MG63 (cell line): ENCODE measurements around the gene SEC31B. TPM values are rescaled to one million over a fixed set of nuclear protein-coding genes. Genes with fewer than 3 reads are reported as not detected.

Experiments
- DNase-seq: peaks from one replicate; pipeline ENCODE4 v3.0.0-alpha.2; 2020
- H3K27me3 ChIP-seq: fragments of 250-450 bp; sonication (Bioruptor Pico); 2 replicates; pipeline ENCODE4 v1.5.1; 2020; ENCODE audit warnings: mild to moderate bottlenecking, moderate library complexity
- H3K36me3 ChIP-seq: fragments of 250-450 bp; sonication (Bioruptor Pico); 2 replicates; pipeline ENCODE4 v1.5.1; 2020; ENCODE audit warnings: mild to moderate bottlenecking, moderate library complexity
- H3K4me3 ChIP-seq: fragments of 250-450 bp; sonication (Bioruptor Pico); 2 replicates; pipeline ENCODE4 v1.5.1; 2020; ENCODE audit warnings: mild to moderate bottlenecking, moderate library complexity
- H3K9me3 ChIP-seq: fragments of 250-450 bp; sonication (Bioruptor Pico); 2 replicates; pipeline ENCODE4 v1.5.1; 2020; ENCODE audit warnings: mild to moderate bottlenecking, moderate library complexity
- total RNA-seq: library from RNA; depleted of rRNA; stranded (reverse); fragments of >200 nt; shearing (Covaris generic); gene quantifications from 2 replicates; pipeline ENCODE4 v1.2.3, GENCODE V29; 2014; ENCODE audit warnings: low replicate concordance; rRNA removed

SEC31B gene
- total RNA-seq = 0.72 and 1.2 TPM in 2 replicates

- no peak for DNase-seq
- Histone ChIP-seq H3K9me3 (no peaks in the 10 kb centered on the region), H3K36me3 (peaks cover 6% of the 10 kb centered on the region), H3K4me3 (no peak within 1 kb of the TSS), H3K27me3 (no peaks in the 10 kb centered on the region)
Observed at GRCh38 chr10:100519311-100520051, at the start of gene SEC31B. Gene SEC31B, minus strand, starts transcription at chr10:100519861. Its CDS starts 2,909 bp downstream, at chr10:100516952.

DNA sequence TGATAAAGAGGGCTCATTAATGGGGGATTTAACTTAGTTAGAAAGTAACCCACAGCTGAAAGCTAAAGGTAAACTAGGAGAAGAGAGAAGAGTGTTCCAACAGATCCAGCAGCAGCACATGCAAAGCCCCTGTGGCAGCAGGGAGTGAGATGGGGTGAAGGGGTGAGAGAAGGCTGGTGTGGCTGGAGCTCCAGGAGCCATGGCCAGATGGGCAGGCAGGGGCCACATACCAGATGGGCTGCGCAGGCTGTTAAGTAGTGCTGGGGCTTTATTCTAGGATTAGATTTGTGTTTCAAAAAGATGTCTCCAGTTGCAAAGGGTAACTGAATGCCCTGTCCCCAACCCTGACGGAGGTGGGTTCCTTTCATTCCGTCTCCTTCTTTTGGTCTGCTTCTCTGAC is 49.3 kb upstream of the SEC31B start:
- Histone ChIP-seq H3K4me3 (no peak overlapping the region), H3K9me3 (no peaks in the 10 kb centered on the region), H3K27me3 (no peaks in the 10 kb centered on the region; the same call in 1 of the 2 replicates), H3K36me3 (no peaks in the 10 kb centered on the region)
- no peak for DNase-seq

- H3K27me3 ChIP-seq = no peaks in the 10 kb centered on the region; the same call in 1 of the 2 replicates
- no peak overlapping the region for H3K4me3 ChIP-seq
- DNase-seq = no peak
- H3K36me3 ChIP-seq = no peaks in the 10 kb centered on the region
- H3K9me3 ChIP-seq = no peaks in the 10 kb centered on the region
Observed at GRCh38 chr10:100567826-100568225, 48.2 kb upstream of the SEC31B start.

- H3K9me3 ChIP-seq = no peaks in the 10 kb centered on the region
- DNase-seq = peak; percentile 38
- no peak overlapping the region for H3K4me3 ChIP-seq
- no peaks in the 10 kb centered on the region; the same call in 1 of the 2 replicates for H3K27me3 ChIP-seq
- no peaks in the 10 kb centered on the region for H3K36me3 ChIP-seq
Observed at GRCh38 chr10:100567249-100567648, 47.6 kb upstream of the SEC31B start.

- H3K4me3 ChIP-seq = no peak overlapping the region
- no peaks in the 10 kb centered on the region; the same call in 1 of the 2 replicates for H3K27me3 ChIP-seq
- H3K9me3 ChIP-seq = no peaks in the 10 kb centered on the region
- DNase-seq = no peak
- H3K36me3 ChIP-seq = no peaks in the 10 kb centered on the region
Observed at GRCh38 chr10:100566561-100566960, 46.9 kb upstream of the SEC31B start.

DNA sequence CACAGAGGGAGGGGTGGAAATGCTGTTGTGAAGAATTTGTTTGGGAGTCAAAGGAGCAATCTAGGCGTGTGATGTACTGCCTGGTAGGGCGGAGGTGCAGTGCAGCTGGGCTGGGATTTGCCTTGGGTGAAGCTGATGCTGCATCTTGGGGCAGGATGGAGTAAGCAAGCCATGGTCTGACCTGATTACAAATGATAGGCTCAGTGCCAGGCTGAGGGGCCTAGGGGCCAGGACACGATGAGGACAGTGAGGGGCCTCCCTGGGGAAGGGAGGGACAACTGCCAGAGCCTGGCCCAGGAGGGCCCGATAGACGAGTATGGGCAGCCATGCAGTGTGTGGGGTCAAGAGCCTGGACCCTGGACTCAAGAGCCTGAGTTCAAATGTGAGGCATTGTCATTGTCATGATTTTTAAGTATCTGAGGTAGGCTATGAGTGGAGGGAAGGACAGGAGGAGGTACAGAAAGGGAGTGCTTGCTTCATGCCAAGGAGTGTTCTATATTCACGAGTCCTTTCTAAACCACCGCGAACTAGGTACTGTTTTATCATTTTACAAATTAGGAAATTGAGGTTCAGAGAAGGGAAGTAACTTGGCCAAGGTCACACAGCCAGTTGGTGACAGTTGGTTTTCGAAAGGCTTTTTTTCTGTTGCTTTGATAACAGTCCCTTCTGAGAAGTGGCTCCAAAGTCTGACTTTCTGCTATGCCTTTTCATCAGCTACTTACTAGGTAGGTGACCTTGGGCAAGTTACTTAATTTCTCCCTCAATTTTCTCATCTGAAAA is 45.7 kb upstream of the SEC31B start:
- H3K36me3 ChIP-seq = no peaks in the 10 kb centered on the region
- no peaks in the 10 kb centered on the region for H3K9me3 ChIP-seq
- no peak for DNase-seq
- H3K27me3 ChIP-seq = no peaks in the 10 kb centered on the region; the same call in 1 of the 2 replicates
- H3K4me3 ChIP-seq = no peak overlapping the region

DNA sequence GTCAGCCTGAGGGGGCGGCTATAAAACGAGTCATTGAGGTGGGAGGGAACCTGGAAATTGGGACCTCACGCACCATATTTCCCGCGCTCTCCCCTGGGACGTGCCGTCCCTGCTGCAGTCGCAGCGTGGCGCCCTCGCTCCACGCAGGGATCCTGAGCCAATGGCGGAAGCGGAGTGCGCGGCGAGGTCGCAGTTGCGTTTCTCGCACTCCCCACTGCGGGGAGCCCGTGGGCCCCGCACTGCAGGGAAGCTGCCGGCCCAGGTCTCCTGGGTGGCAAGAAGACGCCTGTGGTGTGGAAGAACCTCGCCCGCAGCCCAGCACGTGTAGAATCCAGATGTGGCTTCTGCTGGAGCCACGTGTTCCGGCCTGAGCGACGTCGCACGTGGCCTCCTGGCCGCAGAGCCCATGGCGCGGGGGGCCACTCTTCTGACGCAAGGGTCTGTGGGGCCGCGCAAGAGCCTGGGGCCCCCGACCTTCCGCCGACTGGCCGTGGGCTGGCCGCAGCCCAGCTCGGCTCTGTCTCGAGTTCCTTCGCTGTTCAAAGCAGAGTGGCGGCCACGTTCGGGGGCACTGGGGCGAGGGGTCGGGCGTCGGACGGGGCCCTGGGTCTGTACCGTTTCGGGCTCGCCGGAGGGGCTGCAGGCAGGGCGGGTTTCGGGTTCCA is 42.5 kb upstream of the SEC31B start:
- DNase-seq = no peak
- Histone ChIP-seq H3K4me3 (no peak overlapping the region), H3K9me3 (no peaks in the 10 kb centered on the region), H3K27me3 (no peaks in the 10 kb centered on the region), H3K36me3 (no peaks in the 10 kb centered on the region; the same call in 1 of the 2 replicates)

DNA sequence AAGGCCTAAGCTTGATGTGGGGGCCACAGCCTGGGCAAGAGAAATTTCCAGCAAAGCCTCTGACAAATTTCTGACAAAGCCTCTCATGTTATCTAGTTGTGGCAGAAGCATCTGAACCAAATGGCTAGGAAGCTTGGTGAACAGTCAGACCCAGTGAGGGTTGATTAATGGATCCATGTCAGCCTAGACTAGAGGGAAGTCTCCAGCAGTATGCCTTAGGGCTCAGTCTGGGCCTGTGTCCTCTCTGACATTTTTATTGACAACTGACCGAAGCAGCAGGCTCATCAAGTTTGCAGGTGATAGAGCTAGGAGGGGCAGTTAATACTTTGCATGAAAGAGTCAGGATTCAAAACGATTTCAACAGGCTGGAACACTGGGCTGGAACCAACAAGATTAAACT is 41.3 kb upstream of the SEC31B start:
- H3K4me3 ChIP-seq = no peak overlapping the region
- H3K9me3 ChIP-seq = no peaks in the 10 kb centered on the region
- DNase-seq = no peak
- no peaks in the 10 kb centered on the region; the same call in 1 of the 2 replicates for H3K36me3 ChIP-seq
- no peaks in the 10 kb centered on the region for H3K27me3 ChIP-seq

DNA sequence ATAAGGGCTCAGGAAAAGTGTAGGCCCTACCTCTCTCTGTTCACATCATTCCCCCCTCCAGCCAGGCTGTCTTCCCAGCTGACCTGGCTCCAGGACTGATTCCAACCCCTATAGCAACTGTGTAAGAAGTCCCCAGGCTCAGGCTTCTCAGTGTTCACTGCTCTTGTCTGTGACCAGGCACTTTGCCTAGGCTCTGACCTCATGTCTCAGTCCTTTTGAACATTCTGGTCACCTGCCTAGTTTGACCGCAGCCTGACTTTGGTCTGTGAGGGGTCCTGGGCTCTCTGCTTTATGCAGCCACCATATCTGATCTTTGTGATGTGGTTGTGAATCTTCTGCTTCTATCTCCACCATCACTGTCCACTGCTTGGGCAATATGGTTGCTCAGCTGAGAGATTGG is 40.6 kb upstream of the SEC31B start:
- peaks cover 2% of the 10 kb centered on the region for H3K36me3 ChIP-seq
- DNase-seq = no peak
- H3K4me3 ChIP-seq = no peak overlapping the region
- H3K9me3 ChIP-seq = no peaks in the 10 kb centered on the region
- no peaks in the 10 kb centered on the region for H3K27me3 ChIP-seq

GRCh38 chr10:100554902-100555301 is 35.2 kb upstream of the SEC31B start:
- H3K9me3 ChIP-seq = no peaks in the 10 kb centered on the region
- peaks cover 6% of the 10 kb centered on the region for H3K36me3 ChIP-seq
- H3K27me3 ChIP-seq = no peaks in the 10 kb centered on the region
- DNase-seq = no peak
- no peak overlapping the region for H3K4me3 ChIP-seq

GRCh38 chr10:100553929-100554328 is 34.3 kb upstream of the SEC31B start:
- H3K9me3 ChIP-seq = no peaks in the 10 kb centered on the region
- DNase-seq = no peak
- H3K36me3 ChIP-seq = peaks cover 6% of the 10 kb centered on the region
- no peaks in the 10 kb centered on the region for H3K27me3 ChIP-seq
- no peak overlapping the region for H3K4me3 ChIP-seq

DNA sequence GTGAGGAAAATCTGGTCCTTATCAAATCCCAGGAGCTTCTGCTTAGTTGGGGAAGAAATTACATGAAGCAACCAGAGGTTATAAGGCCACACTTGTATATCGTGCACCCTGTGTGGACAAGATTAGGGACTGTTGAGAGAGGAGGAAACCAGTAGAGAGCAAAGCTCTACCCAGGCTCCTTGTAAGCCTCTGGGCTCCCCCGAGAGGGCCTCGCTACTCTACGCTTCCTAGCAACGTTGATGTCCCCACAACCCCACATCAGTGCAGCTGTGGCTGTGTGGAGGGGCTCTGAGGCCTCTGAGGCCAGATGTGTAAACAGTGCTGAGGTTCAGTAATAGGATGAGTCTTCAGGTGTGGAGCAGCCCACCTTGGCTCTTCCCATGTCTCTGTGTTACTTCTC is 32.1 kb upstream of the SEC31B start:
- H3K36me3 ChIP-seq = peaks cover 14% of the 10 kb centered on the region
- no peaks in the 10 kb centered on the region for H3K9me3 ChIP-seq
- H3K27me3 ChIP-seq = no peaks in the 10 kb centered on the region
- no peak overlapping the region for H3K4me3 ChIP-seq
- no peak for DNase-seq

- Histone ChIP-seq H3K4me3 (no peak overlapping the region), H3K36me3 (peaks cover 14% of the 10 kb centered on the region), H3K27me3 (no peaks in the 10 kb centered on the region), H3K9me3 (no peaks in the 10 kb centered on the region)
- DNase-seq = no peak
Observed at GRCh38 chr10:100551196-100551595, 31.5 kb upstream of the SEC31B start.

DNA sequence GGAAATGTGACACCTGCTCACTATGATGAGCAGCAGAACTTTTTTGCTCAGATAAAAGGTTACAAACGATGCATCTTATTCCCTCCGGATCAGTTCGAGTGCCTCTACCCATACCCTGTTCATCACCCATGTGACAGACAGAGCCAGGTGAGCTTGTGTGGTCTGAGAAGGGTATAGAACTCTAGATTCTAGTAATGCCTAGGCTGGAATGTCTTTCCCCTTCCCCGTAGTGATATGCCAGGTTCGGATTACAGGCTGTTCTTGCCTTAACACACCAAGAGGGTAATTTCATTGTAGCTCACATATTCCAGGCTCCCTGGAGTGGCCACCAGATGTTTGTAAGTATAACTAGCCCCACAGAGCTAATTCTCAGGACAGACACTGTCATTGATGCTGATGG is 25.3 kb upstream of the SEC31B start:
- DNase-seq = no peak
- Histone ChIP-seq H3K4me3 (no peak overlapping the region), H3K9me3 (no peaks in the 10 kb centered on the region), H3K36me3 (peaks cover 42% of the 10 kb centered on the region), H3K27me3 (no peaks in the 10 kb centered on the region)

- peaks cover 33% of the 10 kb centered on the region for H3K36me3 ChIP-seq
- no peak overlapping the region for H3K4me3 ChIP-seq
- H3K9me3 ChIP-seq = no peaks in the 10 kb centered on the region
- no peak for DNase-seq
- H3K27me3 ChIP-seq = no peaks in the 10 kb centered on the region
Observed at GRCh38 chr10:100537475-100537874, 17.8 kb upstream of the SEC31B start.

- Histone ChIP-seq H3K4me3 (peak within 1 kb of the TSS; percentile 96), H3K27me3 (no peaks in the 10 kb centered on the region), H3K36me3 (peaks cover 26% of the 10 kb centered on the region), H3K9me3 (no peaks in the 10 kb centered on the region)
- peak; percentile 84 for DNase-seq
Observed at GRCh38 chr10:100535715-100536353, 16.2 kb upstream of the SEC31B start, which contains the start of gene HIF1AN. Gene HIF1AN, plus strand, starts transcription at chr10:100535943. Its CDS starts 16 bp downstream, at chr10:100535959.

DNA sequence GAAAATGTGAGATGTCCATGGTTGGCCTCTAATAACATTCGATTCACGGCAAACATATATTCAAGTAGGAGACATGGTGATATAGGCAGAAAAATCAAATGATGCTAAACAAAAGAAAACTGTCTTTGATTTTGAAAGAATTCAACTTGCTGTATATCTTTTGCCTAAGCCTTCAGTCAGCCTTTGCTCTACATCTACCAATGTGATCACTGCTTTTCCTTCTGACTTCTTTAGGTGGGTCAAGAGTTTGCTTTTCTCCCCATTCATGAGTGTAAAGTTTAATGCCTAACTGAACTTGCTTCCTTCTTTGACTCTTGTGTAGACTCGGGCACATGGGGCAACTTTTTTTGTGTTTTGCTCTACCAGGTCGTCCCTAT is 15.7 kb upstream of the SEC31B start:
- no peak for DNase-seq
- H3K9me3 ChIP-seq = no peaks in the 10 kb centered on the region

More for the DNA sequence above, 15.7 kb upstream of the SEC31B start:
- Histone ChIP-seq H3K27me3 (no peaks in the 10 kb centered on the region), H3K4me3 (peak overlapping the region; percentile 96), H3K36me3 (peaks cover 22% of the 10 kb centered on the region)
